ENCODE measurements around the gene TBC1D2B.
"Not testable (repeated sequence)": the region's sequence is repeated elsewhere in the genome, so short reads cannot be mapped to it uniquely, and the experiment has no call there.

Gene TBC1D2B

DNA sequence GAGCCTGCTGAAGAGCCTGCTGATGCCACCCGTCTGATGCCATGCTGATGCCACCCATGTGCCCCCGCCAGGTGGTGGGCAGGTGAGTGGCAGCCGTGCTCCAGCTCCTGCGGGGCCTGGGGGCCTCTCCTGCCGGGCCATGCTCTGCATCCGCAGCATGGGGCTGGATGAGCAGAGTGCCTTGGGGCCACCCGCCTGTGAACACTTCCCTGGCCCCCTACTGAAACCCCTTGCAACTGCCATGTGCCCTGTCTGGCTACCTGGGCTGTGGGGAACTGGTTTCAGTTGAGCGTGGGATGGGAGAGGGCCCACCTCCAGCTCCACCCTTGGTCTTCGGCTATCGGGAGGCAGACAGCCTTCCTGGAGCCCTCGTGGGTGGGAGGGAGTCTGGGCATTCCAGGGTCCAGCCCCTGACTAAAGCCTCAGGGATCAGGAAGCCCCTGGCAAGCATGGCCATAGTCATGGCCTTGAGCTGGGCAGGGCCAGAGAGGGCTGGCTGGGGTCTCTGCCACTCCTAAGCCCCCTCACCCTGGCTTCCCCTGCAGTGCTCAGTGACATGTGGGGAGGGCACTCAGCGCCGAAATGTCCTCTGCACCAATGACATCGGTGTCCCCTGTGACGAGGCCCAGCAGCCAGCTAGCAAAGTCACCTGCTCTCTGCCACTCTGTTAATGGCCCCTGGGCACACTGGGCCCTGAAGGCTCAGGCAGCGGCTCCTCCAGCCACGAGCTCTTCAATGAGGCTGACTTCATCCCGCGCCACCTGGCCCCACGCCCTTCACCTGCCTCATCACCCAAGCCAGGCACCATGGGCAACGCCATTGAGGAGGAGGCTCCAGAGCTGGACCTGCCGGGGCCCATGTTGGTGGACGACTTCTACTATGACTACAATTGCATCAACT is 92.2 kb downstream of the TBC1D2B start:
- DNase-seq = no peak

DNA sequence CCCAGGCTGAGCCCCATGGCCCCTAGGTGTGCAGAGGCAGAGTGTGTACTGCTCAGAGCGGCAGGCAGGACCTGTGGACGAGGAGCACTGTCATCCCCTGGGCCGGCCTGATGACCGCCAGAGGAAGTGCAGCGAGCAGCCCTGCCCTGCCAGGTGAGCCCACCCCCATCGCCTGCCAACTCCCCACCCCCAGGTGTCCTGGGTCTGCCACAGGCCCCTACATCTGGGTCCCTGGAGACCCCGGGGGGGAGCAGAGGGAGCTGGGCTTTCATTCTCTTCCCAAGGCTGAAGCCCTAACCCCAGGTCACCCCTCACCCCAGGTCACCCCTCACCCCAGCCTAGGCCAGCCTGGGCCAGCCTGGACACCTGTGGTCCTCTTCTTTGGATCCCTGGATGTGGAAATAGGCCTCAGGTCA is 93.1 kb downstream of the TBC1D2B start:
- no peak for DNase-seq

DNA sequence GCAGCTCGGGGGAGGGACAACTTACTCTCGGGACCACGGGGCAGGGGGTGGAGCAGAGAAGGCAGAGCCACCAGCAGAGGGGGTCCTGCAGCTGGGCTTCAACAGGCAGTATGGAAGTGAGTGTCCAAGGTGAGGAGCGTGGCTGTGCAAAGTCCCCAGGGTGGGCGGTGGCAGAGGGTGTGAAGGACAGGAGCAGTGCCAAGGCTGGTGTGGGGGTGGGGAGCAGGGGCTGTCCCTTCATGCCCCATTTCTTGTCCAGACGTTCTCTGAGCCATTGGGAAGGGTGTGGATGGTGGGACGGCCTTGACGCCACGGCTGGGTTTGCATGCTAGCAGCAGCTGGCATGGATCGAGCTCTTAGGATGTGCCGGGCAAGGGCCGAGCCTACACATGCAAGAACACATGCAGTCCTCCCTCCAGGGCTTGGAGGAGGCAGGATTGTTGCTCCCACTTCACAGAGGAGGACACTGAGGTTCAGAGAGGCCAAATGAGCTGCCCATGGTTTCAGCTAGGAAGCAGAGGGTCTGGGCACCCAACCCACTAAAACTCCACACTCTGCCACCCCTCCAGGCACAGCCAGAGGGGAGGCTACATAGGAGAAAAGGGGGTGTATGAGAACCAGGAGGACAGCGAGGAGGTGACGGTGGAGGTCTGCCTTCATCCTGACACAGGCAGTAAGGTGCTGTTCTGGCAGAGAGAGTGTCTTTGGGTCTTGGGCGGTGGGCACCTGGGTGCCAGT is 93.6 kb downstream of the TBC1D2B start:
- no peak for DNase-seq

DNA sequence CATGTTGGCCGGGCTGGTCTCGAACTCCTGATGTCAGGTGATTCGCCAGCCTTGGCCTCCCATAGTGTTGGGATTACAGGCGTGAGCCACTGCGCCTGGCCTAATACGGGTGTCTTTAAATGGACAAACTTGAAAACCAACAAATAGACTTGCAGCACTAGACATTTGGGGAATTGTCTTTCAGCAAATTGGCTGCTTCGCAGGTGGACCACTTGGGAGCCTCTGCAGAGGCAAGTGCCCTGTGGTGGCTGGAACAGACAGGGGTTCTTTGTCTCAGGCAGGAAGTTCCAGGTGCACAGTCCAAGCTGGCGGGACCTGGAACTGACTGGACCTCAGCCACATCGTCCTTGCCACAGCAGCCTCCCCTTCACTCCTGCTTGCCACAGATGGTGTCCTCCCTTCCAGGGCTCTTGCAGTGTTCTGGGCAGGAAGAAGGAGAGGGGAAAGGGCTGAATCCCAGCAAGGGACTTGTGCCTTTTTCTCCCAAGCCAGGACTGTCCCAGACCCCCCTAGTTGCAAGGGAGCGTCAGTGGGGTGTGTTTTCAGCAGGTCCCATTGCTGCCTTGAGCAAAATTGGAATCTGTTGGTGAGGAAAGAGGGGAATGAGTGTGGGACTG is 94.3 kb downstream of the TBC1D2B start:
- DNase-seq = no peak

DNA sequence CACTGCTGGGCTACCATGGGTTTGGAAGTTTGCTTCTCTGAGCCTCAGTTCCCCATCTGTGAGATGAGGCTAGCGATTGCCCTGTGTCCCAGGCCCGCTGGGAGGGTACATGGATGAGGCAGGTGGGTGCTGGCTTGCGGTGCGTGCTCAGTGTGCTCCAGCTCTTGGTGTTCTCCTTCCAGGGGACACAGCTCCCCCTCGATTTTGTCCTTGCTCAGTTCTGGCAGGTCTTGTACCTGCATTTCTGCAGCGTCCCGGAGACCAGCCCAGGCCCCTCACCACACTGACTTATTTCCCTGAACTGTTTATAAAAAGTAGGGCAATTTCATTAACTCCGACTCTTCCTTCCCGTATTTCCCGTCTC is 95.4 kb downstream of the TBC1D2B start:
- no peak for DNase-seq

DNA sequence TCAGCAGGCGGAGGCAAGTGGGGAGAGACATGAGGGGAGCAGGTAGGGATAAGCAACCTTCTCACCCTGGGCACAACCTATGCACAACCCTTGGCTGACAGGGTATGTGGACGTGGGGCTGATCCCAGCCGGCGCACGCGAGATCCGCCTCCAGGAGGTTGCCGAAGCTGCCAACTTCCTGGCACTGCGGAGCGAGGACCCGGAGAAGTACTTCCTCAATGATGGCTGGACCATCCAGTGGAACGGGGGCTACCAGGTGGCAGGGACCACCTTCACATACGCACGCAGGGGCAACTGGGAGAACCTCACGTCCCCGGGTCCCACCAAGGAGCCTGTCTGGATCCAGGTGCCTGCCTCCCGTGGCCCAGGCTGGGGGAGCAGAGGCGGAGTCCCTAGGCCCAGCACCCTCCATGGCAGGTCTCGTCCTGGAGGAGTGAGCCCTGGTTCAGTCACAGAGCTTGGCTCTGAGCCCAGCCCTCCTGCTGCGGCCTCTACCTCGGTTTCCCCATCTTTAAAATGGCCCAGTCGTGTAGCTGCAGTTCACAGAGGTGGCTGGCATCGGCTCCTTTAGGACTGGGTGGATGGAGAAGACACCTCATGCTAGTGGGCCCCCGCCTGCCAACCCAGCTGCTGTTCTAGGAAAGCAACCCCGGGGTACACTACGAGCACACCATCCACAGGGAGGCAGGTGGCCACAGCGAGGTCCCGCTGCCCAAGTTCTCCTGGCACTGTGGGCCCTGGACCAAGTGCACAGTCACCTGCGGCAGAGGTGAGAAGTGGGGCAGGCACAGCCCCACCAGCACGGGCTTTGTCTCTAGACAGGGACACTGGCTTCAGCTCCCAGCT is 96.0 kb downstream of the TBC1D2B start:
- no peak for DNase-seq

DNA sequence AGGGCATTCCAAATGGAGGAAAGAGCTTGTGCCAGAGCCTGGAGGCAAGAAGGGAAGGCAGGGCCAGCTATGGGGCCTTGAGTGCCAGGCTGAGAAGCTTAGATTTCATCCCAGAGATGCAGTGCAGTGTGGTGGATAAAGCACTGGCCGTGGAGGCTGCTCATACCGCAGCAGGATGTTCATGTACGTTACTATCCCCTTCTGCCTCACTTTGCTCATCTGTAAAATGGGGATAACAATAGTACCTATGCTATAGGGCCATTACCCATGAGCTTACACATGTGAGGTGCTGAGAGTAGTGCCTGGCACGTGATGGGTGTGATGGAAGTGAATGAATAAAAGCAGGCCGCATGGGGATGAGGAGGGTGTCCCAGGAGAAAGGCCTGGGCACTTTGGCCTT is 96.8 kb downstream of the TBC1D2B start:
- not testable (repeated sequence) for DNase-seq

DNA sequence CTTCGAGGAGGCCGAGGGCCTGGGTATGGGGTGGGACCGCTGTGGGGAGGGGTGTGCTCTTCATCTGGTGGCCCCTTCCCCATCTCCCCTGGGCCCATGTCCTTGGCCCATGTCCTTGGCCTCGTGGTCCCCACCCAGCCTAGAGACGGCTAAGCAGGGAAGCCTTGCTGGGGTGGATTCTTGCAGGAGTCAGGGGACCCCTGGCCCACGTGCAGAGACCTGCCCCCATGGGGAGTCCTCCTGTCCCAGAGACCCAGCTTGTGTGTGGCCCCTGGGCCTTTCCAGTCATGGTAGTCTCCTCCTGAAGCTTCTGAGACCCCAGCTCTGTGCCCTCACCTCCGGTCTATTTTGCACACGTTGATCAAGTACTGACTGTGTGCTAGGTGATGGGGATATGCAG is 97.4 kb downstream of the TBC1D2B start:
- no peak for DNase-seq

DNA sequence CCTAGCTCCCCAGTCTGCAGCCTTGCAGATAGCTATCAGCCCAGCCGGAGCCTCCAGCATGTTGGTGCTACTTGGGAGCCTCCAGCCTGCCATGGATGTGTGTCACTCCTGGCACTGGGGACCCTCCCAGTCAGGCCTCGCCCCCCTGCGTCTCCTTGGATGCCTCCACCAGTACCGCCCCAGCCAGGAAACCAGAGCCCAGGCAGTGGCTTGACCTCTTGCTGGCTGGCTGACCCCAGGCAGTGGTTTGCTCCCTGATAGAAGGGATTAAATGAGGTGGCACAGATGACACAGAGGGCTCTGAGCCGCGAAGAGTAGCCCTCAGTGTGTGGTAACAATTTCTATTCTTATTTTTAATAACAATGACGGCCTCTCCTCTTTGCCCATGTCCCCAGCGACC is 98.4 kb downstream of the TBC1D2B start:
- DNase-seq = not testable (repeated sequence)

DNA sequence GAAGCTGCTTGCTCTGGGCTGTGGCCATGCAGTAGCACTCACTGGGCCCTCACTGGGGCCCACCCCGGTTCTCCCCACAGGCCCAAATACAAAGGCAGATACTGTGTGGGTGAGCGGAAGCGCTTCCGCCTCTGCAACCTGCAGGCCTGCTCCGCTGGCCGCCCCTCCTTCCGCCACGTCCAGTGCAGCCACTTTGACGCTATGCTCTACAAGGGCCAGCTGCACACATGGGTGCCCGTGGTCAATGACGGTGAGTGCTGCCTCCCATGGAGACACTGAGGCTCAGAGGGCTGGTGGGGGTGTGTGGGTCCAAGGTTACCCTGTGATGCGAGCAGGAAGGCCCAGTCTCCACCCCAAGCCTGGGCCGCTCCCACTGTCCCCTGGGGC is 98.8 kb downstream of the TBC1D2B start:
- DNase-seq = not testable (repeated sequence)

DNA sequence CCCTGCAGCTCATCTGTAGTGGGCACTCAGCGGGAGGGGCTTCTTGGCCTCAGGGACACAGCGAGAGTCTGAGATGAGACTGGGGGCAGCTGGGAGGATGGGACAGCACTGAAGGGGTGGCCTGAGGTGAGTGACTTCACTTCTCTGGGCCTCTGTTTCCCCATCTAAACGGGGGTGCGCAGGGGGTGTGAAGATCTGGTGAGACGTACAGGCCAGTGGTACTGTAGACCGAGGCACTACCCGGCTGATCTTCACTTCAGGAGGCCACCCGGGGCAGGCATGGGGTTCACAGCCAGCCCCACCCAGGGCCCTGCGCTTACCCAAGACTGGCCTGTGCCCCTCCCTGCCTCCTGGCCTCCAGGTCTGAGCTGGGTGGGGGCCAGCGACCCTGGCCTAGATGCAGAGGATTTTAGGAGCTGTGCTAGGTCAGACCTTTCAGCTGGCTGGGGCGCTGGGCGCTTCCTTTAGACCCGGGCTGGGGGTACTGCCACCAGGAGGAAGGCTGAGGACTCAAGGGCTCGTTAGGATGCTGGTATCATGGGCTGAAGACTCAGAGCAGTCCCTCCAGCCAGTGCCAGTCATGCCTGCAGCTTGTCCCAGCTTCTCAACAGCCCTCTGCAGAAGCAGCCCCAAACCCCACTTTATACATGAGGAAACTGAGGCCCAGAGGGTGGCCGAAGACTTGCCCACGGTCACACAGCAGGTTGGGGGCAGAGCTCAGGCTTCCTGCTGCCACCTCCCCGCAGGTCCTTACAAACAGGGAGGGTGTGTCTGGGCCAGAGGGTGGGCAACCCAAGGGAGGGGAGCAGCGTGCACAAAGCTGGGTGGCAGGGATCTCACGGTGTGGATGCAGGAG is 99.4 kb downstream of the TBC1D2B start:
- DNase-seq = not testable (repeated sequence)

DNA sequence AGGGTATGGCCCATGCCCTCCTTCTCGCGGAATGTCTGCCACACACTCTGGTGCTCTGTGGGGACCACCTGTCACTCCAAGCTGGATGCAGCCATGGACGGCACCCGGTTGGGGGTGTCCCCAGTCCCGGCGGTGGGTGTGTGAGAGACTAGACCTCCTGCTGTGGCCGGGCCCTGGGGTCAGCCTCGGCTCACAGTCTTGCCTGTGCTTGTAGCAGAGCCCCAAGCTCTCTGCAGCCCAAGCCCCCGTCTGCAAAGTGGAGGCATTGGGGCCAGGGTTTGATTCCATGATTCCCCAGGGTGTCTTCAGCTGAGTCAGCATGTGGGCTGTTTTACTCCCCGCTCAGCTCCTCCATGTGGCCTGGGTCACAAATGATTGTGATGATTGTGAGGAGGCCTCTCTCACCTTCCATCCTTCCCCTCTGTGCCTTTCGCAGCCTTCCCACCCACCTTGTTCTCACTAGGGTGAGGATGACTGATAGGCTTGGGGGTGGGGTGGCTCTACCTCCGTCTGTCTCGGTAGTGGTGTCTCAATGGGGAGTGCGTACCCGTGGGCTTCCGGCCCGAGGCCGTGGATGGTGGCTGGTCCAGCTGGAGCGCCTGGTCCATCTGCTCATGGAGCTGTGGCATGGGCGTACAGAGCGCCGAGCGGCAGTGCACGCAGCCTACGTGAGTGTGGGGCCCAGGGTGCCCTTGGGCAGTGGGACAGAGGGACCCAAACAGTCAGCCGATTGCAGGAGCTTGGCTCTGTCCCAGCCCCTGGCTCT is 100.6 kb downstream of the TBC1D2B start:
- not testable (repeated sequence) for DNase-seq

DNA sequence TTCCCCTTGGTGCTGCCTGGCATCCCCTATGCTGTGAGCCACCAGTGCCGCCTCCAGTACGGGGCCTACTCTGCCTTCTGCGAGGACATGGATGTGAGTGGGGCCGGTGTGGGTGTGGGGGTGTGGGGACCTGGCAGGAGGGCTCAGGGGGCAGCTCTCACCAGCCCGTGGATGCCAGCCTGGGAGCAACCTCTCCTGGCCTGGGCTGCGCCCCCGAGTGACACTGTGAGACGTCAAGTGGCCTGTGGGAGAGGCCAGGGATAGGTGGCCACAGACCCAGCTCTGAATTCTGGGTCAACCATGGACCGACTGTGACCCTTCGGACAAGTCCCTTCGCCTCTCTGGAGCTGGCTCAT is 101.4 kb downstream of the TBC1D2B start:
- not testable (repeated sequence) for DNase-seq

DNA sequence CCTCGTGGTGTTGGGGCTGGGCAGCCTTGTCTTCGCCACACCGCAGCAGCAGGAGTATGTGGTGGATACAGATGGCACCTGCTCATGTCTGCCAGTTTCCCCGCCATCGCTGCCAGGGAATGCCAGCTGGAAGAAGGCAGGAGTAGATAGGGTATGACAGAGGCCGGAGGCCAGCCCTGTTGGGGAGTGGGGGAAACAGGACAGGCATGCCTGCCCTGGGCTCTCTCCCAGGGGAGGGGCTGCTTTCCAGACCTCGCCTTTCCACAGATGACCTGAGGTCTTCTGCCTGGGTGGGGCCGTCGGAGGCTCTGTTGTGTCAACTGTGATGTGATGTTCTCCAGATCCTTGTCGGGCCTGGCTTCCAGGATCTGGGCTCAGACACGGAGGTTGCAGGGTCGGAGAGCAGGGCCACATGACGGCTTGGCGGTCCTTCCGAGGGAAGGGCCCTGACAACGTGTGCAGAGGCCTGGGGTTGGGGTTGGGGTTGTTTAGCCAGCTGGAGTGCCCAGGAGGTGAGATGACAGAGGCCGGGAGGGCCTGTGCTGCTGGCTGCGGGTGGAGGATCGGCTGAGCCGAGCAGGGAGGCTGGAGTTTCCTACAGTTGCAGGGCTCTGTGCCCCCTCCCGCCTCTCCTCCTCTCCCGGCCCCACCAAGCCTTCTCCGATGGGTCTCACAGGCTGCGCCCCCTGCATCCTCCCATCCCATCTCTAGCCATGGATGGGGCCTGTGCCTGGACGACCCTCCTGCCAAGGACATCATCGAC is 102.0 kb downstream of the TBC1D2B start:
- no peak for DNase-seq

DNA sequence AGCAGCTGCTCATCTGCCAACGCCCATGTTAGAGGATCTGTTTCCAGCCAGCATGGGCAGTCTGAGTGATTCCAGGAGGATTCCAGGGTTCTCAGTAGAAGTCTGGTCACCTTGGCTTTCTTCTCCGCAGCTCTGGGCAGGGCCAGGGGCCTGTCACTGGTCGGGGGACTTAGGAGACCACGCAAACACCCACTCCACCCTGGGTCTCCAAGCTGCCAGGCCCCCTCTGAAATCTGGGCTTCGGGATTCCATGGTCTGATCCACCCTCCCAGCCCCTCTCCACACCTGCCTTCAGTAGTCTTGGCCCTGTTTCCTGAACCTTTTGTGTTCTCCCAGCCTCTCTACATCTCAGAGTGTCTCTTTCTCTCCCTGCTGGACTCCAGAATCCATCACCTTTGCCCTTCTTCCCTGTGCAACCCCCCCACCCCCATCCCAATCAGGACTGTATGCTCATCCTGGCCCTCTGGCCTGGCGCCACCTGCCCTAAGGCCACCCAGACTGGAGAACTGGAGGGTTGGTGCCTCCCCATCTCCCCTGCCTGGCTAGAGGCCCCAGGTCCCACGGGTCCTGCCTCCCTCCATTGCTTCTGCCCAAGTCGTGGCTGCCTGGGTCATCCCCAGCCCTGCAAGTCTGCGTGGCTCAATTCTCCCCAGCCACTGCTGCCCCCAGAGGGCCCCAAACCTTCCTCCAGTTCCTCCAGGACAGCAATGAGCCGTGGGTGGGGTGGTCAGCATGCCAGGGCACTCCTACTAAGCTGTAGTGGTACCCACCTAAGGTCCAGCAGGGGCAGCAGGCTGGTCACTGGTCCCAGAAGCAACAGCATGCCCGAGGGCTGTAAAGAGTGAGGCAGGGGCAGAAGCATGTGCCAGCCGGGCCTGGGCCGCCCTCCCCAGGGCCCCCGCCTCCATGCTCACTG is 102.8 kb downstream of the TBC1D2B start:
- DNase-seq = no peak

DNA sequence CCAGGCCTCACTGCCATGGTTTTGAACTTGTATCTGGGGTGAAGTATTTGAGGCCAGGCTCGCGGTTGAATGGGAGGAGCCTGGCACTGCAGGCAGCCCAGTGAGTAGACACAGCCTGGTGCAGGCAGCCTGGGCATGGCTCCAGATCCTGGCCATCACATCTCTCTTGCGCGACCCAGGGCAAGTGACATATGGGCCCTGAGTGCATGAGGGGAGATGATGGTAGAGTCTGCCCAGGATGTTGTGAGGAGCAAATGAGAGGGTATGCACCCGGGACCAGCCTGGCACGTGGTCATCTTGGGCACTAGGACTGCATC is 103.5 kb downstream of the TBC1D2B start:
- DNase-seq = no peak

DNA sequence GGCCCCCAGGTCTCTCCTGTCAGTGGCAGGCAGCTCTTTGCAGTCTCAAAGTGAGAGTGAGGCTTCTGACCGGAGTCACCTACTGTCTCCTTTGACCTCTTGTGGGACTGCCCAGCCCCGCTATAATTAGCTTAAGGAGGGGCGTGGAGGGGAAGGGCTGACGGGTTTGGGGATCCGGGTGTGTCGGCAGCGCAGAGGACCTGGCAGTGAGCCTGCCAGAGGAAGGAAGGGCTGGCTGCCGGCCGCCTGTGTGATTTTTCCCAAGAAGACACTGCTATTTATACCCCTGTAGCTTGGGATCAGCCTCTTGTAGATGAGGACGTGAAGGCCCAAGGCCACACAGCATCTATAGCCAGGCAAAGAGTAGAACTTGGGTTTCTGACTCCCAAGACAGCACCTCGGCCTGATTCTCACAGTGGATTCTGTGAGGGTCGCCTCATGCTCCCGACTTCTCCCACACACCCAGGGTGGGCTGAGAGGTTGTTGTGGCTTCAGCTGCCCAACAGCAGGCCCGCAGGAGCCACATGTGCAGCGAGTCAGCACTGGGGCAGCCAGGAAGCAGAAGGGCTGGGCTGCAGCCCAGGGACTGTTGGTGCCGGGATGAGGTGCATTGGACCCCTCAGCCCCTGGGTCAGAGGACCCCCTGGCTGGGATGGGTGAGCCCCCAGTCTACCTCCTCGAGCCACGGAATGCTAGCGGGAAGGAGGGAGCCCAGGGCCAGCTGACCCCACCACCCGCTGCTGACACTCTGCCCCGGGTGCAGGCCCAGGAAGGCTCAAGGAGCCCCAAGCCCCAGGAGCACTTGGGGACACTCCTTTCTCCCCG is 104.0 kb downstream of the TBC1D2B start:
- DNase-seq = not testable (repeated sequence)

DNA sequence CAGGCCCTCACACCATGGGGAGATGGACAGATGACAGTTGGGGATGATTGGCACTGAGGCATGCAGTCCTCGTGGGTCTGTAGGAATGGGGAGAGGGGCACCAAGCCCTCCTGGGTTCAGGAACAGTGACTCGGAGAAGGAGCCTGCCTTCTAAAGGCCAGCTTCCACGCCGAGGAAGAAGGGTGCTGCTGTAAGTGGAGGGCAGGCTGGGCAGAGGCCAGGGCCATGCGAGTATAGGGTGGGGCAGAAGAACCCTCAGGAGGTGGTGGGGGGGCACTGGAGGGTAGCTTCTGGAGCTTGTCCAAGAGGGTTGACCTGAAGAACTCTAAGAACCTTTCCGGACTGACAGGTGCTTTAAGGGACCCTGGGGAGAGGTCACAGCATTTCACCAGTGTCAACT is 104.8 kb downstream of the TBC1D2B start:
- DNase-seq = not testable (repeated sequence)
